ENCODE measurements around the gene FPR1.

Gene FPR1

DNA sequence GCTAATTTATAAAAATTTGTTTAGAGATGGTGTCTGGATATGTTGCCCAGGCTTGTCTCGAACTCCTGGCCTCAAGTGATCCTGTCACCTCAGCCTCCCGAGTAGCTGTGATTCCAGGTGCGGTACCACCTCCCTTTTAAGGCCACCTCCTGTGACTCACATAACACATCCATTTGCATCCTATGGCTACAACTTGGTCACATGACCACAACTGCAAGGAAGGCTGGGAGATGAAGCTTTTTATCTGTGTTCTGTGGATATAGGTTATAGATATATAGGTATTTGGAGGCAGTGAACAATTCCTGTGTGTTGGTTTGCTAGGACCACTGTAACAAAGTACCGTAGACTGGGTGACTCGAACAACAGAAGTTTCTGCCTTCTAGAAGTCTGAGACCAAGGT, 52.5 kb downstream of the FPR1 start:
- ChIA-PET POLR2A (no interaction called here), CTCF (no interaction called here)
- DNase-seq (ENCODE audit: extremely low spot score): no peak
- TF ChIP-seq BHLHE40 (IDR thresholded peaks at IDR 0.05; ENCODE audit: borderline replicate concordance) (no peak), SUZ12 (IDR thresholded peaks at IDR 0.05) (no peak), TARDBP (IDR thresholded peaks at IDR 0.05) (no peak), LEF1 (IDR thresholded peaks at IDR 0.05; ENCODE audit: borderline replicate concordance) (no peak)

- POLR2A ChIA-PET: no interaction called here
- CTCF ChIA-PET: no interaction called here
- TF ChIP-seq BHLHE40 (IDR thresholded peaks at IDR 0.05; ENCODE audit: borderline replicate concordance): no peak
- DNase-seq (ENCODE audit: extremely low spot score): no peak
These were observed 53.4 kb downstream of the FPR1 start for GRCh38 chr19:51698296-51698695.

DNA sequence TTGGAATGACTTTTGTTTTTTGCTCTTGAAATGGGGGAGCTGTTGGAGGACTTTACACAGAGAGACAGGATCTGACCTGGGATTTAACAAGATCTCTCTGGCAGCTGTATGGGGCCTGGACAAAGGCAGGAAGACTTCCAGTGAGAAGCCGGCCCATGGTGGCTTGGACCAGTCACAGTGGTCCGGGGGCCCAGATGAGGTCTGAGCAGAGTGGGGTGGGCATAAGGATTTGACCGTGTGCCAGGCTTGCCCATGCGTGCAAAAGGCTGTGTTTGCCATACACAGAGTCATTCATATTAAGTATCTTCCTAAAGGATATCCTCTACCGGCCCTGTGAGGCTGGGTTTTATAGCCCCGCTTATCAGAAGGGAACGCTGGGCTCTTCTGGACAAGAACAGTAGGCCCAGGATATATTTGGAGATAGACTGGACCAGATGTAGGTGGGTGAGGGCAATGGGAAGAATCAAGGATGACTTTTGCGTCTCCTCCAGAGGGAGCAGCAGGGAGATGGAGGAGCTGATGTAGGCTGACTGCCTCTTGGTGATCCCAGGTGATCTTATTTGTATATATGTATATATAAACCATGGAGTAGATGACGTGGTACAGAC, 54.4 kb downstream of the FPR1 start:
- ChIA-PET POLR2A (no interaction called here), CTCF (no interaction called here)
- no peak for DNase-seq (ENCODE audit: extremely low spot score)
- TF ChIP-seq FOXM1 (IDR thresholded peaks at IDR 0.05; ENCODE audit: borderline replicate concordance): no peak
- TF ChIP-seq L3MBTL2 (conservative IDR thresholded peaks at IDR 0.05): no peak
- TF ChIP-seq SUZ12 (IDR thresholded peaks at IDR 0.05): no peak
- no peak for TF ChIP-seq CTBP1 (IDR thresholded peaks at IDR 0.05; ENCODE audit: borderline replicate concordance)
- no peak for TF ChIP-seq ZNF384 (IDR thresholded peaks at IDR 0.05)
- no peak for TF ChIP-seq HDGF (IDR thresholded peaks at IDR 0.05; ENCODE audit: borderline replicate concordance)

- POLR2A ChIA-PET: no interaction called here
- CTCF ChIA-PET: no interaction called here
- no peak for DNase-seq (ENCODE audit: extremely low spot score)
- no peak for TF ChIP-seq FOXA1 (IDR thresholded peaks at IDR 0.05)
- no peak for TF ChIP-seq LEF1 (IDR thresholded peaks at IDR 0.05; ENCODE audit: borderline replicate concordance)
- TF ChIP-seq BHLHE40 (IDR thresholded peaks at IDR 0.05; ENCODE audit: borderline replicate concordance): no peak
- TF ChIP-seq L3MBTL2 (conservative IDR thresholded peaks at IDR 0.05): no peak
- no peak for TF ChIP-seq CTBP1 (IDR thresholded peaks at IDR 0.05; ENCODE audit: borderline replicate concordance)
- no peak for TF ChIP-seq PKNOX1 (IDR thresholded peaks at IDR 0.05)
- no peak for TF ChIP-seq ZNF384 (IDR thresholded peaks at IDR 0.05)
- no peak for TF ChIP-seq TARDBP (IDR thresholded peaks at IDR 0.05)
- no peak for TF ChIP-seq HDGF (IDR thresholded peaks at IDR 0.05; ENCODE audit: borderline replicate concordance)
- no peak for TF ChIP-seq FOXM1 (IDR thresholded peaks at IDR 0.05; ENCODE audit: borderline replicate concordance)
- no peak for TF ChIP-seq ARNT (IDR thresholded peaks at IDR 0.05)
- no peak for TF ChIP-seq SP1 (IDR thresholded peaks at IDR 0.05)
- TF ChIP-seq ELF4 (IDR thresholded peaks at IDR 0.05): no peak
- TF ChIP-seq FOXK2 (IDR thresholded peaks at IDR 0.05): no peak
- TF ChIP-seq SUZ12 (IDR thresholded peaks at IDR 0.05): no peak
- no peak for TF ChIP-seq NFRKB (IDR thresholded peaks at IDR 0.05)
These were observed 55.1 kb downstream of the FPR1 start for GRCh38 chr19:51696606-51697005.

Data from HEK293T (cell line).